HepG2 (cell line): Measurements from ENCODE around the gene RANBP2. TPM values are rescaled to one million over a fixed set of nuclear protein-coding genes. Genes with fewer than 3 reads are reported as not detected.

Source experiments
- CENPT ChIP-seq: sonication (generic); formaldehyde crosslinking; IDR thresholded peaks from 2 replicates; pipeline ENCODE4 v1.8.0; 2022; ENCODE audit warnings: low read depth, mild to moderate bottlenecking, moderate library complexity, missing genetic modification reagents
- FOXM1 ChIP-seq: sonication (generic); formaldehyde crosslinking; IDR thresholded peaks from 2 replicates; pipeline ENCODE4 v1.5.0; 2020; ENCODE audit warnings: missing genetic modification reagents
- HOXA3 ChIP-seq: sonication (generic); formaldehyde crosslinking; IDR thresholded peaks from 2 replicates; pipeline ENCODE4 v1.5.0; 2020; ENCODE audit warnings: missing genetic modification reagents
- MBNL3 ChIP-seq: fragments of 250-450 bp; sonication (Bioruptor Pico); conservative IDR thresholded peaks from 2 replicates; pipeline ENCODE4 v1.8.0; 2022; ENCODE audit warnings: mild to moderate bottlenecking, inconsistent platforms
- NCOA5 ChIP-seq: sonication (generic); formaldehyde crosslinking; IDR thresholded peaks from 2 replicates; pipeline ENCODE4 v1.4.0; 2020; ENCODE audit warnings: missing genetic modification reagents
- SRF ChIP-seq: IDR thresholded peaks from 2 replicates; pipeline ENCODE4 v1.6.1; 2011; ENCODE audit warnings: mild to moderate bottlenecking, low read depth, low read length, moderate library complexity
- ZC3H4 ChIP-seq: sonication (generic); formaldehyde crosslinking; IDR thresholded peaks from 2 replicates; pipeline ENCODE4 v1.4.0; 2020; ENCODE audit warnings: missing genetic modification reagents, borderline replicate concordance
- ZNF549 ChIP-seq: sonication (generic); formaldehyde crosslinking; IDR thresholded peaks from 2 replicates; pipeline ENCODE4 v1.5.0; 2020; ENCODE audit warnings: missing genetic modification reagents
- ZNF629 ChIP-seq: sonication (generic); formaldehyde crosslinking; conservative IDR thresholded peaks from 2 replicates; pipeline ENCODE4 v1.5.0; 2020; ENCODE audit warnings: missing genetic modification reagents
- ZSCAN12 ChIP-seq: sonication (generic); formaldehyde crosslinking; IDR thresholded peaks from 2 replicates; pipeline ENCODE4 v1.9.0; 2021; ENCODE audit warnings: mild to moderate bottlenecking, missing genetic modification reagents
- polyA plus RNA-seq, 8 experiments: library from polyadenylated mRNA; depleted of rRNA in 3 of 8; stranded (reverse) in 7 of 8; unstranded in 1 of 8; fragments of >200 nt; fragmentation: Illumina TruSeq in 4 of 8; extraction: Trizol in 4 of 8; gene quantifications; 2 replicates each; pipeline versions ENCODE4 v1.2.1 to v1.2.3, GENCODE V29; 2011 to 2016; ENCODE audit warnings: low read depth in 4 of 8, missing spikeins in 1 of 8, mixed read lengths in 1 of 8; ENCODE audit not compliant: insufficient read depth in 1 of 8
- total RNA-seq, 5 experiments: library from RNA; depleted of rRNA; stranded (reverse); fragments of >200 nt; fragmentation: Illumina TruSeq; extraction: Trizol; gene quantifications; 2 replicates each; pipeline ENCODE4 v1.2.3, GENCODE V29; 2016; ENCODE audit warnings: low read depth in 1 of 5
- TF ChIP-seq, protein P1 (sequence below): sonication (generic); formaldehyde crosslinking; IDR thresholded peaks from 2 replicates; pipeline ENCODE4 v1.4.0; 2020; ENCODE audit warnings: missing genetic modification reagents
- TF ChIP-seq, protein P2 (sequence below): sonication (generic); formaldehyde crosslinking; IDR thresholded peaks from 2 replicates; pipeline ENCODE4 v1.4.0; 2020; ENCODE audit warnings: missing genetic modification reagents
- TF ChIP-seq, protein P3 (sequence below), 2 experiments: IDR thresholded peaks; 2 replicates each; pipeline ENCODE4 v1.6.1; 2011 to 2012; ENCODE audit warnings: low read length in 2 of 2, borderline replicate concordance in 1 of 2, low read depth in 1 of 2, mild to moderate bottlenecking in 1 of 2, moderate library complexity in 1 of 2
- TF ChIP-seq, protein P4 (sequence below): sonication (generic); formaldehyde crosslinking; IDR thresholded peaks from 2 replicates; pipeline ENCODE4 v1.5.1; 2020; ENCODE audit warnings: missing genetic modification reagents, mild to moderate bottlenecking, borderline replicate concordance
- TF ChIP-seq, protein P5 (sequence below): sonication (generic); formaldehyde crosslinking; IDR thresholded peaks from 2 replicates; pipeline ENCODE4 v1.8.1; 2023; ENCODE audit warnings: mild to moderate bottlenecking, inconsistent platforms, moderate library complexity, missing genetic modification reagents, borderline replicate concordance

Gene RANBP2
- total and polyA plus RNA-seq, 2 of the 13 experiments (the other 11 are each of a cell fraction or from before 2014, with no cell fraction given) = 12.2 to 87.0 TPM

DNA sequence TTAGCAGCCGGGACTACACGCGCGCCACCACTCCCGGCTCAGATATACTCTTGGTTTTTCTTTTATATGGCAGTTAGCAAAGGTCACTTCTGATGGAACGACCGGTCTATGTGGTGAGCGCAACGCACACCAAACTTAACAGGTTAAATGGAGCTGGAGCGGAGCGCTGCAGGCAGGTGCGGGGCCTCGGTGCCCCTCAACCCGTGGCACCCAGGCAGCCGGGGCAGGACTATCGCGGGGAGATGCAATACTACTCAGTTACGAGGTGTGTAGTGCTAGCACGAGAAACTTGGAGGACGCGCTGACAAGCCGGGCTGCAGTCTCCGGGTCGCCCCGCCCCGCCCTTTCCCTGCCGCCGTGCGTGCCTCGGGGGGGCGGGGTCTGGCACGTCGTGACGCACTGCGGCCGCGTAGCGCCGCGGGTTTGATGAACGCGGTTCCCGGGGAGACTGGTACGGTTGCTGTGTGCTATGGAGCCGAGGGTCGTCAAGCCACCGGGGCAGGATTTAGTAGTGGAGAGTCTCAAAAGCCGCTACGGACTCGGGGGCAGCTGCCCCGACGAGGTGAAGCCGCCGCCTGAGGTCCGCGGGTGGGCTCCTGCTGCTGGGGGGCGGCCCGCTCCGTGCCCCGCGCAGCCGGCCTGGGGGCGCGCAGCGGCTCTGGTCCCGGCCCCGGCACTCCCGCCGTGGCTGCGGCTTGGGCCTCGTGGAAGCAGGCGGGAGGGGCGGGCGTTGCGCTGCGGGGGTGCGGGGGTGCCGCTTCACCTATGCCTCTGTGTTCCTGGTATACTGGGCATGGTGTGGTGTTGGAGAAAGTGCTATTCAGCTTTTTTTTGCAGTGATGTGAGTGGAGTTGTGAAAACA lies 67.3 kb downstream of the RANBP2 start, which contains the start of gene CCDC138 (continued):
- TF ChIP-seq HOXA3 (peak; percentile 95), ZNF629 (CRISPR knock-in tag) (no peak; the same call in 1 of the 2 replicates), ZSCAN12 (CRISPR knock-in tag) (no peak), CENPT (no peak), MBNL3 (CRISPR knock-in tag) (no peak), NCOA5 (no peak), ZNF549 (CRISPR knock-in tag) (no peak), SRF (no peak), ZC3H4 (CRISPR knock-in tag) (no peak), FOXM1 (CRISPR knock-in tag) (no peak)
- TF ChIP-seq, protein P1, sequence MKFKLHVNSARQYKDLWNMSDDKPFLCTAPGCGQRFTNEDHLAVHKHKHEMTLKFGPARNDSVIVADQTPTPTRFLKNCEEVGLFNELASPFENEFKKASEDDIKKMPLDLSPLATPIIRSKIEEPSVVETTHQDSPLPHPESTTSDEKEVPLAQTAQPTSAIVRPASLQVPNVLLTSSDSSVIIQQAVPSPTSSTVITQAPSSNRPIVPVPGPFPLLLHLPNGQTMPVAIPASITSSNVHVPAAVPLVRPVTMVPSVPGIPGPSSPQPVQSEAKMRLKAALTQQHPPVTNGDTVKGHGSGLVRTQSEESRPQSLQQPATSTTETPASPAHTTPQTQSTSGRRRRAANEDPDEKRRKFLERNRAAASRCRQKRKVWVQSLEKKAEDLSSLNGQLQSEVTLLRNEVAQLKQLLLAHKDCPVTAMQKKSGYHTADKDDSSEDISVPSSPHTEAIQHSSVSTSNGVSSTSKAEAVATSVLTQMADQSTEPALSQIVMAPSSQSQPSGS = peak; percentile 66
- TF ChIP-seq, protein P2, sequence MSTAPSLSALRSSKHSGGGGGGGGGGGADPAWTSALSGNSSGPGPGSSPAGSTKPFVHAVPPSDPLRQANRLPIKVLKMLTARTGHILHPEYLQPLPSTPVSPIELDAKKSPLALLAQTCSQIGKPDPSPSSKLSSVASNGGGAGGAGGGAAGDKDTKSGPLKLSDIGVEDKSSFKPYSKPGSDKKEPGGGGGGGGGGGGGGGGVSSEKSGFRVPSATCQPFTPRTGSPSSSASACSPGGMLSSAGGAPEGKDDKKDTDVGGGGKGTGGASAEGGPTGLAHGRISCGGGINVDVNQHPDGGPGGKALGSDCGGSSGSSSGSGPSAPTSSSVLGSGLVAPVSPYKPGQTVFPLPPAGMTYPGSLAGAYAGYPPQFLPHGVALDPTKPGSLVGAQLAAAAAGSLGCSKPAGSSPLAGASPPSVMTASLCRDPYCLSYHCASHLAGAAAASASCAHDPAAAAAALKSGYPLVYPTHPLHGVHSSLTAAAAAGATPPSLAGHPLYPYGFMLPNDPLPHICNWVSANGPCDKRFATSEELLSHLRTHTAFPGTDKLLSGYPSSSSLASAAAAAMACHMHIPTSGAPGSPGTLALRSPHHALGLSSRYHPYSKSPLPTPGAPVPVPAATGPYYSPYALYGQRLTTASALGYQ (CRISPR knock-in tag) = 0 out of 2 replicates have a peak, but pooled peaks have one; percentile 50
- TF ChIP-seq, protein P3, sequence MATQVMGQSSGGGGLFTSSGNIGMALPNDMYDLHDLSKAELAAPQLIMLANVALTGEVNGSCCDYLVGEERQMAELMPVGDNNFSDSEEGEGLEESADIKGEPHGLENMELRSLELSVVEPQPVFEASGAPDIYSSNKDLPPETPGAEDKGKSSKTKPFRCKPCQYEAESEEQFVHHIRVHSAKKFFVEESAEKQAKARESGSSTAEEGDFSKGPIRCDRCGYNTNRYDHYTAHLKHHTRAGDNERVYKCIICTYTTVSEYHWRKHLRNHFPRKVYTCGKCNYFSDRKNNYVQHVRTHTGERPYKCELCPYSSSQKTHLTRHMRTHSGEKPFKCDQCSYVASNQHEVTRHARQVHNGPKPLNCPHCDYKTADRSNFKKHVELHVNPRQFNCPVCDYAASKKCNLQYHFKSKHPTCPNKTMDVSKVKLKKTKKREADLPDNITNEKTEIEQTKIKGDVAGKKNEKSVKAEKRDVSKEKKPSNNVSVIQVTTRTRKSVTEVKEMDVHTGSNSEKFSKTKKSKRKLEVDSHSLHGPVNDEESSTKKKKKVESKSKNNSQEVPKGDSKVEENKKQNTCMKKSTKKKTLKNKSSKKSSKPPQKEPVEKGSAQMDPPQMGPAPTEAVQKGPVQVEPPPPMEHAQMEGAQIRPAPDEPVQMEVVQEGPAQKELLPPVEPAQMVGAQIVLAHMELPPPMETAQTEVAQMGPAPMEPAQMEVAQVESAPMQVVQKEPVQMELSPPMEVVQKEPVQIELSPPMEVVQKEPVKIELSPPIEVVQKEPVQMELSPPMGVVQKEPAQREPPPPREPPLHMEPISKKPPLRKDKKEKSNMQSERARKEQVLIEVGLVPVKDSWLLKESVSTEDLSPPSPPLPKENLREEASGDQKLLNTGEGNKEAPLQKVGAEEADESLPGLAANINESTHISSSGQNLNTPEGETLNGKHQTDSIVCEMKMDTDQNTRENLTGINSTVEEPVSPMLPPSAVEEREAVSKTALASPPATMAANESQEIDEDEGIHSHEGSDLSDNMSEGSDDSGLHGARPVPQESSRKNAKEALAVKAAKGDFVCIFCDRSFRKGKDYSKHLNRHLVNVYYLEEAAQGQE (IDR thresholded peaks at IDR 0.05; ENCODE audit: borderline replicate concordance in 1 of 2, low read depth in 1 of 2, low read length in 2 of 2) = 0 out of 4 replicates have a peak, but pooled peaks of 1 of the 2 experiments have one; percentile 33
- TF ChIP-seq, protein P4, sequence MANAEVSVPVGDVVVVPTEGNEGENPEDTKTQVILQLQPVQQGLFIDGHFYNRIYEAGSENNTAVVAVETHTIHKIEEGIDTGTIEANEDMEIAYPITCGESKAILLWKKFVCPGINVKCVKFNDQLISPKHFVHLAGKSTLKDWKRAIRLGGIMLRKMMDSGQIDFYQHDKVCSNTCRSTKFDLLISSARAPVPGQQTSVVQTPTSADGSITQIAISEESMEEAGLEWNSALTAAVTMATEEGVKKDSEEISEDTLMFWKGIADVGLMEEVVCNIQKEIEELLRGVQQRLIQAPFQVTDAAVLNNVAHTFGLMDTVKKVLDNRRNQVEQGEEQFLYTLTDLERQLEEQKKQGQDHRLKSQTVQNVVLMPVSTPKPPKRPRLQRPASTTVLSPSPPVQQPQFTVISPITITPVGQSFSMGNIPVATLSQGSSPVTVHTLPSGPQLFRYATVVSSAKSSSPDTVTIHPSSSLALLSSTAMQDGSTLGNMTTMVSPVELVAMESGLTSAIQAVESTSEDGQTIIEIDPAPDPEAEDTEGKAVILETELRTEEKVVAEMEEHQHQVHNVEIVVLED = peak; percentile 99
- TF ChIP-seq, protein P5, sequence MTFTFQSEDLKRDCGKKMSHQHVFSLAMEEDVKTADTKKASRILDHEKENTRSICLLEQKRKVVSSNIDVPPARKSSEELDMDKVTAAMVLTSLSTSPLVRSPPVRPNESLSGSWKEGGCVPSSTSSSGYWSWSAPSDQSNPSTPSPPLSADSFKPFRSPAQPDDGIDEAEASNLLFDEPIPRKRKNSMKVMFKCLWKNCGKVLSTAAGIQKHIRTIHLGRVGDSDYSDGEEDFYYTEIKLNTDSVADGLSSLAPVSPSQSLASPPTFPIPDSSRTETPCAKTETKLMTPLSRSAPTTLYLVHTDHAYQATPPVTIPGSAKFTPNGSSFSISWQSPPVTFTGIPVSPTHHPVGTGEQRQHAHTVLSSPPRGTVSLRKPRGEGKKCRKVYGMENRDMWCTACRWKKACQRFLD (CRISPR knock-in tag) = no peak
